ENCODE results near the gene ART5. TPM values are rescaled to one million over a fixed set of nuclear protein-coding genes. Genes with fewer than 3 reads are reported as not detected.

ART5 gene
- total RNA-seq, 2 experiments from 2014 or later: 0.23 TPM; not detected in 1

GRCh38 chr11:3635641-3636375 lies 6.0 kb downstream of the ART5 start:
- POLR2A ChIA-PET: no interaction called here
- intact Hi-C loops (cut with DNase I, micrococcal nuclease): no loop called here
- Mint-ChIP-seq H3K27me3 (no peaks in the 10 kb centered on the region), H3K4me1 (no peaks in the 10 kb centered on the region), H3K9me3 (ENCODE audit: low read depth) (no peaks in the 10 kb centered on the region), H3K27ac (no peak overlapping the region), H3K36me3 (ENCODE audit: low read depth) (no peaks in the 10 kb centered on the region), H3K4me3 (no peak overlapping the region)
- DNase-seq (no peak), ATAC-seq (no peak)
- CTCF ChIA-PET: no interaction called here

GRCh38 chr11:3632070-3632660 lies 9.6 kb downstream of the ART5 start:
- Mint-ChIP-seq H3K27me3 (no peaks in the 10 kb centered on the region), H3K27ac (no peak overlapping the region), H3K9me3 (ENCODE audit: low read depth) (no peaks in the 10 kb centered on the region), H3K36me3 (ENCODE audit: low read depth) (no peaks in the 10 kb centered on the region), H3K4me1 (no peaks in the 10 kb centered on the region), H3K4me3 (no peak overlapping the region)
- no peak for DNase-seq
- ChIA-PET POLR2A (no interaction called here), CTCF (interaction anchor here (0.6 to 1.0 kb wide), 3 partner anchors 18 to 1107 kb away, joined by 3 to 4 read pairs (median 4); partner anchors contain the start of gene PGAP2)
- peak; percentile 50 for ATAC-seq
- intact Hi-C loops (cut with DNase I, micrococcal nuclease): no loop called here

GRCh38 chr11:3631331-3631730 lies 10.5 kb downstream of the ART5 start:
- Mint-ChIP-seq H3K36me3 (ENCODE audit: low read depth) (no peaks in the 10 kb centered on the region), H3K4me1 (peaks cover 5% of the 10 kb centered on the region), H3K4me3 (no peak overlapping the region), H3K9me3 (ENCODE audit: low read depth) (no peaks in the 10 kb centered on the region), H3K27ac (no peak overlapping the region), H3K27me3 (no peaks in the 10 kb centered on the region)
- ChIA-PET CTCF (interaction anchor here (0.9 to 1.0 kb wide), 3 partner anchors 13 to 177 kb away, joined by 3 to 4 read pairs (median 3); partner anchors contain the start of gene PGAP2), POLR2A (interaction anchor here (0.5 kb wide), 1 partner anchor 339 kb away, joined by 3 read pairs; no protein-coding TSS in a partner anchor)
- no peak for DNase-seq
- intact Hi-C loops (cut with DNase I, micrococcal nuclease): no loop called here
- ATAC-seq: peak; percentile 77

- ATAC-seq (no peak), DNase-seq (no peak)
- POLR2A ChIA-PET: no interaction called here
- intact Hi-C loops (cut with DNase I, micrococcal nuclease): no loop called here
- Mint-ChIP-seq H3K4me1 (peaks cover 7% of the 10 kb centered on the region), H3K4me3 (no peak overlapping the region), H3K27me3 (no peaks in the 10 kb centered on the region), H3K9me3 (ENCODE audit: low read depth) (no peaks in the 10 kb centered on the region), H3K36me3 (ENCODE audit: low read depth) (no peaks in the 10 kb centered on the region), H3K27ac (no peak overlapping the region)
- CTCF ChIA-PET: interaction anchor here (0.9 kb wide), 1 partner anchor 17 kb away, joined by 3 read pairs; no protein-coding TSS in a partner anchor
Measured at GRCh38 chr11:3627291-3627690, 14.5 kb downstream of the ART5 start.

GRCh38 chr11:3626250-3626960 lies 15.4 kb downstream of the ART5 start:
- Mint-ChIP-seq H3K9me3 (ENCODE audit: low read depth) (no peaks in the 10 kb centered on the region), H3K4me3 (no peak overlapping the region), H3K27ac (no peak overlapping the region), H3K36me3 (ENCODE audit: low read depth) (no peaks in the 10 kb centered on the region), H3K4me1 (peaks cover 7% of the 10 kb centered on the region), H3K27me3 (no peaks in the 10 kb centered on the region)
- intact Hi-C loops (cut with DNase I, micrococcal nuclease): no loop called here
- peak; percentile 37 for DNase-seq
- ChIA-PET CTCF (interaction anchor here (0.9 kb wide), 1 partner anchor 17 kb away, joined by 3 read pairs; no protein-coding TSS in a partner anchor), POLR2A (no interaction called here)
- ATAC-seq: no peak

- POLR2A ChIA-PET: no interaction called here
- intact Hi-C loops (cut with DNase I, micrococcal nuclease): no loop called here
- H3K36me3 Mint-ChIP-seq (ENCODE audit: low read depth): no peaks in the 10 kb centered on the region
- DNase-seq (no peak), ATAC-seq (no peak)
- no peaks in the 10 kb centered on the region for H3K27me3 Mint-ChIP-seq
- H3K27ac Mint-ChIP-seq: no peak overlapping the region
- H3K9me3 Mint-ChIP-seq (ENCODE audit: low read depth): no peaks in the 10 kb centered on the region
- CTCF ChIA-PET: interaction anchor here (0.6 to 1.1 kb wide), 3 partner anchors 9 to 121 kb away, joined by 3 to 5 read pairs (median 3); no protein-coding TSS in a partner anchor
- H3K4me3 Mint-ChIP-seq: no peak overlapping the region
- H3K4me1 Mint-ChIP-seq: peaks cover 7% of the 10 kb centered on the region
Measured at GRCh38 chr11:3623767-3624458, 17.9 kb downstream of the ART5 start.

- ATAC-seq (no peak), DNase-seq (no peak)
- POLR2A ChIA-PET: no interaction called here
- no peaks in the 10 kb centered on the region for H3K9me3 Mint-ChIP-seq (ENCODE audit: low read depth)
- H3K27me3 Mint-ChIP-seq: no peaks in the 10 kb centered on the region
- H3K4me1 Mint-ChIP-seq: peaks cover 7% of the 10 kb centered on the region
- CTCF ChIA-PET: interaction anchor here (1.1 kb wide), 1 partner anchor 13 kb away, joined by 5 read pairs; no protein-coding TSS in a partner anchor
- intact Hi-C loops (cut with DNase I, micrococcal nuclease): no loop called here
- no peak overlapping the region for H3K27ac Mint-ChIP-seq
- no peak overlapping the region for H3K4me3 Mint-ChIP-seq
- no peaks in the 10 kb centered on the region for H3K36me3 Mint-ChIP-seq (ENCODE audit: low read depth)
Measured at GRCh38 chr11:3623121-3623520, 18.7 kb downstream of the ART5 start.

GRCh38 chr11:3622521-3622920 lies 19.3 kb downstream of the ART5 start:
- ChIA-PET CTCF (no interaction called here), POLR2A (no interaction called here)
- intact Hi-C loops (cut with DNase I, micrococcal nuclease): no loop called here
- DNase-seq: no peak
- Mint-ChIP-seq H3K36me3 (ENCODE audit: low read depth) (no peaks in the 10 kb centered on the region), H3K9me3 (ENCODE audit: low read depth) (no peaks in the 10 kb centered on the region), H3K27me3 (no peaks in the 10 kb centered on the region), H3K4me1 (peaks cover 7% of the 10 kb centered on the region), H3K27ac (no peak overlapping the region), H3K4me3 (no peak overlapping the region)
- no peak for ATAC-seq

GRCh38 chr11:3617990-3618389 lies 23.8 kb downstream of the ART5 start:
- peaks cover 13% of the 10 kb centered on the region for H3K4me1 Mint-ChIP-seq
- no peak for ATAC-seq
- DNase-seq: no peak
- H3K27ac Mint-ChIP-seq: no peak overlapping the region
- no peaks in the 10 kb centered on the region for H3K9me3 Mint-ChIP-seq (ENCODE audit: low read depth)
- intact Hi-C loops (cut with DNase I, micrococcal nuclease): no loop called here
- no peaks in the 10 kb centered on the region for H3K36me3 Mint-ChIP-seq (ENCODE audit: low read depth)
- CTCF ChIA-PET: interaction anchor here (0.8 to 1.7 kb wide), 3 partner anchors 8 to 66 kb away, joined by 3 to 8 read pairs (median 3); no protein-coding TSS in a partner anchor
- no peaks in the 10 kb centered on the region for H3K27me3 Mint-ChIP-seq
- H3K4me3 Mint-ChIP-seq: no peak overlapping the region
- POLR2A ChIA-PET: no interaction called here

- Mint-ChIP-seq H3K27me3 (no peaks in the 10 kb centered on the region), H3K27ac (no peak overlapping the region), H3K4me1 (peaks cover 13% of the 10 kb centered on the region), H3K9me3 (ENCODE audit: low read depth) (no peaks in the 10 kb centered on the region), H3K4me3 (no peak overlapping the region), H3K36me3 (ENCODE audit: low read depth) (no peaks in the 10 kb centered on the region)
- intact Hi-C loops (cut with DNase I, micrococcal nuclease): no loop called here
- ChIA-PET CTCF (interaction anchor here (0.6 kb wide), 1 partner anchor 156 kb away, joined by 4 read pairs; no protein-coding TSS in a partner anchor), POLR2A (no interaction called here)
- DNase-seq: no peak
- ATAC-seq: no peak
Measured at GRCh38 chr11:3616721-3617460, 24.9 kb downstream of the ART5 start.

- DNase-seq (no peak), ATAC-seq (no peak)
- no peaks in the 10 kb centered on the region for H3K9me3 Mint-ChIP-seq (ENCODE audit: low read depth)
- POLR2A ChIA-PET: no interaction called here
- no peak overlapping the region for H3K27ac Mint-ChIP-seq
- intact Hi-C loops (cut with DNase I, micrococcal nuclease): no loop called here
- no peaks in the 10 kb centered on the region for H3K27me3 Mint-ChIP-seq
- H3K4me1 Mint-ChIP-seq: peaks cover 13% of the 10 kb centered on the region
- no peak overlapping the region for H3K4me3 Mint-ChIP-seq
- CTCF ChIA-PET: no interaction called here
- H3K36me3 Mint-ChIP-seq (ENCODE audit: low read depth): no peaks in the 10 kb centered on the region
Measured at GRCh38 chr11:3615998-3616397, 25.8 kb downstream of the ART5 start.

Measured in activated CD4-positive, alpha-beta T cell treated with anti-CD3 and anti-CD28 coated beads for 36 hours (primary cell).